SK-N-MC (cell line): ENCODE measurements around the gene RECK.

Experiments
- DNase-seq: peaks from one replicate; pipeline ENCODE4 v3.0.0-alpha.2; 2011; ENCODE audit warnings: low read depth, low spot score
- H3K27ac ChIP-seq: fragments of 200-600 bp; sonication (generic); 2 replicates; pipeline ENCODE4 v1.5.1; 2016; ENCODE audit warnings: mixed run types
- H3K36me3 ChIP-seq: fragments of 200-600 bp; sonication (generic); 2 replicates; pipeline ENCODE4 v1.6.1; 2017; ENCODE audit warnings: antibody characterized with exemption, low read length, mixed read lengths; ENCODE audit not compliant: insufficient read depth
- H3K4me3 ChIP-seq: fragments of 200-600 bp; sonication (generic); 2 replicates; pipeline ENCODE4 v1.5.1; 2016
- H3K9ac ChIP-seq: fragments of 200-600 bp; sonication (generic); 2 replicates; pipeline ENCODE4 v1.8.0; 2017; ENCODE audit warnings: mixed run types, mixed read lengths; ENCODE audit not compliant: insufficient read length
- H3K9me3 ChIP-seq: fragments of 200-600 bp; sonication (generic); 2 replicates; pipeline ENCODE4 v1.6.1; 2017; ENCODE audit warnings: low read depth, mild to moderate bottlenecking, antibody characterized with exemption, low read length, moderate library complexity, mixed read lengths
- EZH2 ChIP-seq: fragments of 200-600 bp; sonication (generic); IDR thresholded peaks from one replicate; pipeline ENCODE4 v1.6.1; 2017; ENCODE audit warnings: antibody characterized with exemption
- FOXP2 ChIP-seq: optimal IDR thresholded peaks from 2 replicates; pipeline ENCODE3; 2011; ENCODE audit warnings: mild to moderate bottlenecking, moderate library complexity; ENCODE audit not compliant: insufficient read depth; ENCODE audit errors: extremely low read length, control extremely low read depth
- POLR2AphosphoS5 ChIP-seq: IDR thresholded peaks from 2 replicates; pipeline ENCODE4 v1.6.1; 2012; ENCODE audit warnings: mild to moderate bottlenecking, low read depth, low read length, borderline replicate concordance

RECK gene

GRCh38 chr9:36109071-36109470 lies 72.4 kb downstream of the RECK start:
- TF ChIP-seq EZH2 = no peak
- no peak for TF ChIP-seq FOXP2
- TF ChIP-seq POLR2AphosphoS5 = no peak

GRCh38 chr9:36110434-36110833 lies 73.7 kb downstream of the RECK start:
- TF ChIP-seq FOXP2 = no peak
- no peak for TF ChIP-seq EZH2
- TF ChIP-seq POLR2AphosphoS5 = no peak
- no peak for DNase-seq
- no peaks in the 10 kb centered on the region for H3K9me3 ChIP-seq
- H3K27ac ChIP-seq = no peak overlapping the region
- no peaks in the 10 kb centered on the region for H3K36me3 ChIP-seq
- H3K9ac ChIP-seq = no peak overlapping the region
- H3K4me3 ChIP-seq = no peak overlapping the region

More at GRCh38 chr9:36109071-36109470, 72.4 kb downstream of the RECK start:
- H3K36me3 ChIP-seq = no peaks in the 10 kb centered on the region
- no peak overlapping the region for H3K4me3 ChIP-seq
- H3K9ac ChIP-seq = no peak overlapping the region
- DNase-seq = no peak
- no peak overlapping the region for H3K27ac ChIP-seq
- H3K9me3 ChIP-seq = no peaks in the 10 kb centered on the region

- no peaks in the 10 kb centered on the region for H3K36me3 ChIP-seq
These were observed 75.8 kb downstream of the RECK start for GRCh38 chr9:36112516-36112915.

GRCh38 chr9:36113999-36114398 lies 77.3 kb downstream of the RECK start:
- no peak for TF ChIP-seq FOXP2
- no peak for TF ChIP-seq POLR2AphosphoS5
- TF ChIP-seq EZH2 = no peak
- no peak overlapping the region for H3K9ac ChIP-seq
- no peak overlapping the region for H3K4me3 ChIP-seq
- no peak for DNase-seq
- no peak overlapping the region for H3K27ac ChIP-seq
- H3K36me3 ChIP-seq = no peaks in the 10 kb centered on the region
- no peaks in the 10 kb centered on the region for H3K9me3 ChIP-seq

More at GRCh38 chr9:36112516-36112915, 75.8 kb downstream of the RECK start:
- H3K9ac ChIP-seq = no peak overlapping the region
- H3K27ac ChIP-seq = no peak overlapping the region
- DNase-seq = no peak
- TF ChIP-seq FOXP2 (no peak), EZH2 (no peak), POLR2AphosphoS5 (no peak)
- no peaks in the 10 kb centered on the region for H3K9me3 ChIP-seq
- H3K4me3 ChIP-seq = no peak overlapping the region

DNA sequence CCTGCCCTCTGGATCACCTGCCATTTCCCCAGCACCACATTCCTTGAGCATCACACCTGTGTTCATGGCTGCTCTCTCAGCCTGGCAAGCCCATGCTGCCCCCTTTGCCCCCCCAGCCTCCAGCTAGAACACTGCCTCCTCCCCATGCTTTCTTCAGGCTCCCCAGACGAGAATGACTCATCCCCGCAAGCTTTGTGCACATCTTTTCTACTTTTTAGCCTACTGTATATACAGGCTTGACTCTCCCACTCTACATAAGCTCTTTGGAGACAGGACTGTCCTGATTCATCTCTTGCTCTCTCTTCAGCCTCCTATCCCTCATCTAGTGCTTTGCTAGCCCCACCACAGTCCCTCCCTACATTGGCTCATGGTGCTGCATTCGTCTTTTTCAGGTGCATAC lies 79.9 kb downstream of the RECK start:
- TF ChIP-seq EZH2 = no peak
- TF ChIP-seq POLR2AphosphoS5 = no peak
- no peak for TF ChIP-seq FOXP2
- Histone ChIP-seq H3K4me3 (no peak overlapping the region), H3K9ac (no peak overlapping the region), H3K9me3 (no peaks in the 10 kb centered on the region), H3K27ac (no peak overlapping the region), H3K36me3 (no peaks in the 10 kb centered on the region)
- DNase-seq = no peak

- no peak overlapping the region for H3K9ac ChIP-seq
- no peaks in the 10 kb centered on the region for H3K36me3 ChIP-seq
- TF ChIP-seq EZH2 = no peak
- no peak for TF ChIP-seq POLR2AphosphoS5
- no peak for TF ChIP-seq FOXP2
- DNase-seq = no peak
- no peaks in the 10 kb centered on the region for H3K9me3 ChIP-seq
- no peak overlapping the region for H3K4me3 ChIP-seq
- H3K27ac ChIP-seq = no peak overlapping the region
These were observed 81.5 kb downstream of the RECK start for GRCh38 chr9:36118201-36118600.

- no peak for TF ChIP-seq POLR2AphosphoS5
- no peak for TF ChIP-seq EZH2
- no peak for TF ChIP-seq FOXP2
- Histone ChIP-seq H3K9me3 (no peaks in the 10 kb centered on the region), H3K4me3 (no peak overlapping the region), H3K9ac (no peak overlapping the region), H3K36me3 (no peaks in the 10 kb centered on the region), H3K27ac (no peak overlapping the region)
- no peak for DNase-seq
These were observed 82.0 kb downstream of the RECK start for GRCh38 chr9:36118706-36119105.

- H3K36me3 ChIP-seq = no peaks in the 10 kb centered on the region
- H3K4me3 ChIP-seq = no peak overlapping the region
- no peak for TF ChIP-seq EZH2
- TF ChIP-seq POLR2AphosphoS5 = no peak
- H3K9ac ChIP-seq = no peak overlapping the region
- no peak overlapping the region for H3K27ac ChIP-seq
- H3K9me3 ChIP-seq = no peaks in the 10 kb centered on the region
- no peak for DNase-seq
These were observed 82.8 kb downstream of the RECK start for GRCh38 chr9:36119476-36119875.

DNA sequence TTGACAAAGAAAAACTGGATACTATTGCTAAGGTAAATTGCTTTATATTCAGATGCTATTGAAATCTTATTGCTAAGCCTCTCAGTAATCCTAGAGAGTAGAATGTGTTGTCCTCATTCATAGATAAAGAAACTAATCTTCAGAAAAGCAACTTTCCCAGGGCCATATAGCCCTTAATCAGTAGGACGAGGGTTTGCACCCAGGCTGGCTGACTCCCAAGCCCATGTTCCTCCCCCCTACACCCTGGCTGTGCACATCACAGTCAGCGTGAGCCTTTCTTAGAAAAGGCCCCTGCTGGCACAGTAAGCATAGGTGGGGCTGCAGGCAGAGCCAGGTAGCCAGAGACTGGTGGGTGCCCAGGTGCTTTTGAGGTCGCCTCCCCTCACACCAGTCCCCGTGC lies 84.0 kb downstream of the RECK start:
- no peak for DNase-seq
- Histone ChIP-seq H3K9ac (no peak overlapping the region), H3K4me3 (no peak overlapping the region), H3K27ac (no peak overlapping the region), H3K36me3 (no peaks in the 10 kb centered on the region), H3K9me3 (no peaks in the 10 kb centered on the region)
- no peak for TF ChIP-seq EZH2
